ENCODE measurements around the gene SEZ6L2.
A peak's percentile ranks its signal among the peaks of the same experiment; 100 is the strongest.

Gene SEZ6L2

DNA sequence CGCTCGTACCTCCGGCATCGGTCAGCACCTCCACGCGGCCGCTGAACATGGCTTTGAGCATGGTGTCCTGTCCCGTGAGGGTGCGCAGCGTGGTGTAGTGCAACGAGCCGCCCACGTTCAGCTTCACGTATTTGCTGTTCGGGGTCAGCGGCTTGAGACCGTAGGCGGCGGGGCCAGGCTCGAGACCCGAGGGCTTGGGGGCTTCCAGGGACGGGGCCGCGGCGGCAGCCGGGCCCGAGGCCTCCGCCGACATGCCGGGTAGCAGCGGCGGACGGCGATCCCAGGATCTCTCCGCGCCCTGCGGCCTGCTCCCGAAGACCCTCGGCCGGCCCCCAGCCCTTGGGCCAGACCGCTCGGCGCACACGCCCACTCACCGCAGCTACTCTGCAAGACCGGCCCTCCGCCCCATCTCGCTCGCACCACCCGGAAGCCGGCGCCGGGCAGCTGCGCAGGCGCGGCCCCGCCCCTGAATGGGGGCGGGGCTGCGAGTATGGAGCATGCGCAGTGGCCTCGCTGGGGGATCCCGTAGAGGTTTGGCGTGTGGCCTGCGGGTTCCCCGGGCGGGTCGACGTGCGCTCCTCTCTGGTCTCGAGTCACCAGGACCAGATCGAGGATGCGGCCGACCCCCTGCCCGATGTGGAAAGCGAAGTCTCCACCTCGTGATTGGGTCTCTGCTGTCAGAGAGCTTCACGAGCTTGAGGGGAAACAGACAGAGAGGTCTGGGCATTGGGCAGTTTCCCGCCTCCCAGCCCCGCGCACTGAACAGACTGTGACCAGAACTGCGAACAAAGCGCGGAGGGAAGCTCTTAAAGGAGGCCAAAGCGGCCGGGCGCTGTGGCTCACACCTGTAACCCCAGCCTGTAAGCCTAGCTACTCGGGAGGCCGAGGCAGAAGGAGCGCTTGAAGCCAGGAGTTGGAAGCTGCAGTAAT is 26.7 kb upstream of the SEZ6L2 start, which contains the start of gene KCTD13:
Gene KCTD13, minus strand, starts transcription at position 446 of the 930 bp plus-strand sequence. Its CDS starts 193 bp downstream, at position 253.
- peak within 1 kb of the TSS; percentile 86 for H3K4me3 ChIP-seq
- H3K9me3 ChIP-seq (ENCODE audit: low read depth, low read length), result no peaks in the 10 kb centered on the region
- peak; percentile 98 for TF ChIP-seq POLR2AphosphoS5 (IDR thresholded peaks at IDR 0.05; ENCODE audit: borderline replicate concordance, low read depth, low read length)
- no peak for TF ChIP-seq EZH2 (IDR thresholded peaks at IDR 0.05)
- H3K27ac ChIP-seq, result no peak within 1 kb of the TSS
- peak; percentile 16 for DNase-seq (ENCODE audit: low read depth, low spot score)
- H3K36me3 ChIP-seq (ENCODE audit: insufficient read depth, low read length), result peaks cover 7% of the 10 kb centered on the region; the same call in 1 of the 2 replicates
- peak within 1 kb of the TSS; percentile 89 for H3K9ac ChIP-seq (ENCODE audit: insufficient read length)

DNA sequence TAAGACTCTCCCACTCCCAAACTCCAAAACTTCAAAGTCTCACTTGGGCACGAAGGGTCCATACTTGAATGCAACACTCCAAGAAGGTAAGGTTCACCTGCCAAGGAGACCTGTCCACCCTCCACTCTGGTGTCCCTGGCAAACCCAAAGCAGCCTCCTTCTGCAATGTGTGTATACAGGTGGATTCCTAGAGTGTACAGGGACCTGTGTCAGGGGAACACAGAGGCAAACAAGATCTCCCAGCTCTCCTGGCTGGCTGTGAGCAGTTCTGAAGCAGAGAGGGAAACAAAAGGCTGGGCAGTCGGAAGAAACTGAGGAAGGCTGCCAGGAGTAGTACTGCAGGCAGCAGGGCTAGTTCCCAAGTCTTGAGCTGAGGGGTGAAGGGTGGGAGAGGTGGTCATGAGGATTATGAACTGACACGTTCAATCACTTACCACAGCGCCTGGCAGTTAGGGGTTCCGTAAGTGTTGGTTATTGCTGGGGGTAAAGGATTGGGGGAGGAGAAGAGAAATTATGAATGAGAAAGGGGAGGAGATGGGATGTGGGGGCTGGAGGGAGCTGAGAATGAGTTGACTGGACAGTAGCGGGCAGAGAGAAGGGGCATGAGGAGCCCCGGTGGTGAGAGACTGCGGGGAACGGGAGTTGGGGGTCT is 25.9 kb upstream of the SEZ6L2 start:
- no peak for DNase-seq (ENCODE audit: low read depth, low spot score)
- Histone ChIP-seq H3K9me3 (ENCODE audit: low read depth, low read length) (no peaks in the 10 kb centered on the region), H3K27ac (no peak overlapping the region), H3K36me3 (ENCODE audit: insufficient read depth, low read length) (peaks cover 11% of the 10 kb centered on the region; the same call in 1 of the 2 replicates), H3K4me3 (peak overlapping the region; percentile 86), H3K9ac (ENCODE audit: insufficient read length) (peak overlapping the region; percentile 89)
- TF ChIP-seq EZH2 (IDR thresholded peaks at IDR 0.05) (no peak), POLR2AphosphoS5 (IDR thresholded peaks at IDR 0.05; ENCODE audit: borderline replicate concordance, low read depth, low read length) (no peak), FOXP2 (optimal IDR thresholded peaks at IDR 0.05; ENCODE audit: control extremely low read depth, extremely low read length, insufficient read depth) (no peak)

DNA sequence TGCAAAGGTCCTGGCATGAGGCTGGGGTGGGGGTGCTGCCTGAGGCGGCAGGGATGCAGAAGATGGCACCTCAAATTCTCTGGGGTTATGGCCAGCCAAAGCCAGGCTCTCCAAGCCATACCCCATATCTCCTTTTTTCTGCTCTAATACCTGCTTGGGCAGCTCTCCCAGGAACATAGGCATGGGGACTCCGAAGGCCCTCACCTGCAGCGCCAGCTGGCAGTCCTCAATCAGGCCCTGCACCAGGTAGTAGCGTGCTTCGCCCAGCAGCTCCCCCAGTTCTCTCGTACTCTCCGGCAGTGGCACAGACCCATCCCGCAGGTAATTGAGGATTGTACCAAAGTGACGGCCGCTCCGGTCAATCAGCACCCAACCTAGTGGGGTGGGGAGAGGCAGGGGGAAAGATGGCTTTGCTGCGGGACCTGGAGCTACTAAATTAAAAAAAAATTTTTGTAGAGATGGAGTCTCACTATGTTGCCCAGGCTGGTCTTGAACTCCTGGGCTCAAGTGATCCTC is 23.7 kb upstream of the SEZ6L2 start:
- DNase-seq (ENCODE audit: low read depth, low spot score), result no peak
- TF ChIP-seq FOXP2 (optimal IDR thresholded peaks at IDR 0.05; ENCODE audit: control extremely low read depth, extremely low read length, insufficient read depth) (no peak), EZH2 (IDR thresholded peaks at IDR 0.05) (no peak), POLR2AphosphoS5 (IDR thresholded peaks at IDR 0.05; ENCODE audit: borderline replicate concordance, low read depth, low read length) (no peak)
- peaks cover 17% of the 10 kb centered on the region; the same call in 1 of the 2 replicates for H3K36me3 ChIP-seq (ENCODE audit: insufficient read depth, low read length)
- no peak overlapping the region for H3K4me3 ChIP-seq
- H3K27ac ChIP-seq, result no peak overlapping the region
- H3K9me3 ChIP-seq (ENCODE audit: low read depth, low read length), result no peaks in the 10 kb centered on the region
- no peak overlapping the region for H3K9ac ChIP-seq (ENCODE audit: insufficient read length)

DNA sequence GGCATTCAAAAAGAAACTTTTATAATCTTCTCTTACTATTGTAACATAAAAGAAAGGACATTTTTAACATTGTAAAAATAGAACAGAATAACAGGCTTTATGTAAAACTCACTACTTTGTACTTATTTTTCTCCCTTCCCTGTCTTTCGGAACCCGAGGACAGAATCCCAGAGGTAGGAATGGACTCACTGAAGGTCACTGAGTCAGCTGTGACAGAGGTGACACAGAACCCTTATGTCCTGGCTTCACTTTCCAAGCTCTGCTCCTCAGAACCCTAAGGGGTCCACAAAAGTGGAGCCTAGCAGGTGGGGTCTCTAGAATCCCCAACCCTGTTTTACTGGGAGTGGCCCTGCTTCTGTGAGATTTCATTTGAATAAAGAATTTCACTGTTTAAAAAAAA is 23.0 kb upstream of the SEZ6L2 start:
- H3K27ac ChIP-seq, result no peak overlapping the region
- no peak overlapping the region for H3K4me3 ChIP-seq
- peaks cover 17% of the 10 kb centered on the region; the same call in 1 of the 2 replicates for H3K36me3 ChIP-seq (ENCODE audit: insufficient read depth, low read length)
- H3K9ac ChIP-seq (ENCODE audit: insufficient read length), result no peak overlapping the region
- DNase-seq (ENCODE audit: low read depth, low spot score), result no peak
- no peaks in the 10 kb centered on the region for H3K9me3 ChIP-seq (ENCODE audit: low read depth, low read length)
- TF ChIP-seq FOXP2 (optimal IDR thresholded peaks at IDR 0.05; ENCODE audit: control extremely low read depth, extremely low read length, insufficient read depth) (no peak), EZH2 (IDR thresholded peaks at IDR 0.05) (no peak), POLR2AphosphoS5 (IDR thresholded peaks at IDR 0.05; ENCODE audit: borderline replicate concordance, low read depth, low read length) (no peak)

DNA sequence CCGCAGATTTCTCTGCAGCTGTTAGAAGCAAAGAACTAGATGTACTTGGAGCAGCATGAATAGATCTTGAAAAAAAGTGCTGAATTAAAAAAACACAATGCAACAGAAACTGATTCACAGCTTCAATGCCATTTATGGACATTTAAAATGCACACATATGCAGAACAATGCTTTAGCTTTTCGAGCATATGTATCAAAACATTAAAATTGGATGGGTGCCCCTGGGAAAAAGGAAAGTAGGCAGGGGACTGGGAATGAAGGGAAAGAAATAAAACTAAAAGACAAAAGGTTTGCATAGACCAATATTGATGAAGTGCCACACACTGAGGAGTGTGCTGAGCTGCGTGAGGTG is 21.7 kb upstream of the SEZ6L2 start:
- Histone ChIP-seq H3K36me3 (ENCODE audit: insufficient read depth, low read length) (peaks cover 17% of the 10 kb centered on the region; the same call in 1 of the 2 replicates), H3K27ac (no peak overlapping the region), H3K4me3 (no peak overlapping the region), H3K9me3 (ENCODE audit: low read depth, low read length) (no peaks in the 10 kb centered on the region), H3K9ac (ENCODE audit: insufficient read length) (no peak overlapping the region)
- DNase-seq (ENCODE audit: low read depth, low spot score), result no peak
- no peak for TF ChIP-seq FOXP2 (optimal IDR thresholded peaks at IDR 0.05; ENCODE audit: control extremely low read depth, extremely low read length, insufficient read depth)
- TF ChIP-seq POLR2AphosphoS5 (IDR thresholded peaks at IDR 0.05; ENCODE audit: borderline replicate concordance, low read depth, low read length), result no peak
- TF ChIP-seq EZH2 (IDR thresholded peaks at IDR 0.05), result no peak

DNA sequence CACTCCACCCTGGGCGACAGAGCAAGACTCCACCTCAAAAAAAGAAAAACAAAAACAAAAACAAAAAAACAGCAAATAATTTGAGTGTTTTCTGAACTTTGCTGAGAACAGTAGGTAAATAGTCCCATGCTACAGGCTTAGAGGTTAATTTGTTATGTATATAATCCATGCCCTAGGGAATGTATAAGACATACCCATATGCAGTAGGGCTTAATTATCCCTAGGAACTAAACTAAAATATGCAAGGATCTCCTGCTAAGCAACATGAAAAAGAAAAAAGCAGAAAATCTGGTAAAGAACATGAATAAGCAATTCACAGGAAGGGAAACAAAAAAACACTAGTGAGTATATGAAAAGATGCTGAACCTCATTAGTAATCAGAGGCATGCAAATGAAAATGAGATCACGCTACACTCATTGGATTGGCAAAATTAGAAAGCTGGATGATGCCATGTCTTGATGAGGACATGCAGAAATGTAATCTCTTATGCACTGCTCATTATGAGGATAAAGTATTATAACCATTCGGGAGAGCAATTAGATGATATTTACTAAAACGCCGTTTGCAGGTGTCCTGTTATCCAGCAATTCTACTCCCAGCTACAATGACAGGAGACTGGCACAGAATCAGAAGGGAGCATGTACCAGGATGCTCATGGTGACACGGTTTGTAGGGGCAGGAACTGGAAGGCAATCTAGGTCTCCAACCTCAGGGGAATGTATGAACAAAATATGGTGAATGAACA is 21.1 kb upstream of the SEZ6L2 start:
- peaks cover 17% of the 10 kb centered on the region; the same call in 1 of the 2 replicates for H3K36me3 ChIP-seq (ENCODE audit: insufficient read depth, low read length)
- TF ChIP-seq EZH2 (IDR thresholded peaks at IDR 0.05) (no peak), FOXP2 (optimal IDR thresholded peaks at IDR 0.05; ENCODE audit: control extremely low read depth, extremely low read length, insufficient read depth) (no peak), POLR2AphosphoS5 (IDR thresholded peaks at IDR 0.05; ENCODE audit: borderline replicate concordance, low read depth, low read length) (no peak)
- no peaks in the 10 kb centered on the region for H3K9me3 ChIP-seq (ENCODE audit: low read depth, low read length)
- 0 out of 2 replicates have a peak overlapping the region, but pooled peaks have one; percentile 13 for H3K27ac ChIP-seq
- H3K9ac ChIP-seq (ENCODE audit: insufficient read length), result no peak overlapping the region
- DNase-seq (ENCODE audit: low read depth, low spot score), result no peak
- no peak overlapping the region for H3K4me3 ChIP-seq

DNA sequence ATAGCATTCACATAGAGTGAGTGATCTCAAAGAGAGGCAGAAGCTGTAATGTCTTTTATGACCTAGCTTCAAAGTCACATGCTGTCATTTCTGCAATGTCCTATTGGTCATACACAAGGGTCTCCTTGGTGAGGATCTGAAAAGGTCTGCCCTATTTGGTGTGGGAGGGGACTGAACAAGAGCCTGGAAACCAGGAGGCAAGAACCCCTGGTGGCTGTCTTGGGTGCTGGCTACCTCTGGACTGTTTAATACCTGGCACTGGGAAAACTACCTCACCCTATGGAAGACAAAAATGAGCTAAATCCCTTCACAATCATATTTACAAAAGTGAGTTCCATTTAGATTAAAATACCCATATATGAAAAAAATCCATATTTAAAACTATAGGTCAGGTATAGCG is 17.6 kb upstream of the SEZ6L2 start:
- TF ChIP-seq FOXP2 (optimal IDR thresholded peaks at IDR 0.05; ENCODE audit: control extremely low read depth, extremely low read length, insufficient read depth) (no peak), EZH2 (IDR thresholded peaks at IDR 0.05) (no peak), POLR2AphosphoS5 (IDR thresholded peaks at IDR 0.05; ENCODE audit: borderline replicate concordance, low read depth, low read length) (no peak)
- DNase-seq (ENCODE audit: low read depth, low spot score), result no peak
- Histone ChIP-seq H3K9me3 (ENCODE audit: low read depth, low read length) (no peaks in the 10 kb centered on the region), H3K4me3 (no peak overlapping the region), H3K27ac (no peak overlapping the region), H3K9ac (ENCODE audit: insufficient read length) (no peak overlapping the region), H3K36me3 (ENCODE audit: insufficient read depth, low read length) (peaks cover 10% of the 10 kb centered on the region; the same call in 1 of the 2 replicates)

All from SK-N-MC (cell line).